K562 (cell line): ENCODE results near the gene EEPD1. TPM values are rescaled to one million over a fixed set of nuclear protein-coding genes. Genes with fewer than 3 reads are reported as not detected.

Experiments
- CEBPZ ChIP-seq: fragments of 150-350 bp; IDR thresholded peaks from 2 replicates; pipeline ENCODE4 v1.6.1; 2014; ENCODE audit warnings: low read depth, mild to moderate bottlenecking, low read length, borderline replicate concordance
- E4F1 ChIP-seq: fragments of 250-450 bp; sonication (Bioruptor Pico); IDR thresholded peaks from 2 replicates; pipeline ENCODE4 v1.5.0; 2021; ENCODE audit warnings: mild to moderate bottlenecking, borderline replicate concordance
- ESRRB ChIP-seq: fragments of 250-450 bp; sonication (Bioruptor Pico); IDR thresholded peaks from 2 replicates; pipeline ENCODE4 v1.5.0; 2020; ENCODE audit warnings: mild to moderate bottlenecking, moderate library complexity, borderline replicate concordance
- HNRNPH1 ChIP-seq: fragments of 200-400 bp; formaldehyde crosslinking; optimal IDR thresholded peaks from 2 replicates; pipeline ENCODE3; 2017; ENCODE audit warnings: low read depth, mild to moderate bottlenecking, low read length, moderate library complexity
- HOXB6 ChIP-seq: fragments of 250-450 bp; sonication (Bioruptor Pico); IDR thresholded peaks from 2 replicates; pipeline ENCODE4 v1.5.1; 2022; ENCODE audit warnings: mild to moderate bottlenecking, borderline replicate concordance
- KAT7 ChIP-seq: sonication (generic); formaldehyde crosslinking; IDR thresholded peaks from 2 replicates; pipeline ENCODE4 v1.8.0; 2022; ENCODE audit warnings: missing genetic modification reagents, mild to moderate bottlenecking, borderline replicate concordance
- KDM1A ChIP-seq, 2 experiments: fragments of 450-650 bp; IDR thresholded peaks; 2 replicates each; pipeline ENCODE4 v1.6.1; 2016; ENCODE audit warnings: mild to moderate bottlenecking in 2 of 2
- MAFK ChIP-seq: IDR thresholded peaks from 2 replicates; pipeline ENCODE4 v1.6.1; 2011; ENCODE audit warnings: low read length, improper control_type of control experiment
- MCM7 ChIP-seq, 2 experiments: fragments of 450-650 bp; IDR thresholded peaks; 2 replicates each; pipeline ENCODE4 v1.6.1; 2016 to 2018
- PATZ1 ChIP-seq: fragments of 250-450 bp; sonication (Bioruptor Pico); IDR thresholded peaks from 2 replicates; pipeline ENCODE4 v1.5.0; 2020; ENCODE audit warnings: mild to moderate bottlenecking, borderline replicate concordance
- SFPQ ChIP-seq: fragments of 200-400 bp; formaldehyde crosslinking; IDR thresholded peaks from 2 replicates; pipeline ENCODE4 v1.6.1; 2017; ENCODE audit warnings: mild to moderate bottlenecking, low read depth, low read length, moderate library complexity
- ZC3H8 ChIP-seq: fragments of 450-650 bp; IDR thresholded peaks from 2 replicates; pipeline ENCODE4 v1.6.1; 2017
- ZNF77 ChIP-seq: fragments of 250-450 bp; sonication (Bioruptor Pico); IDR thresholded peaks from 2 replicates; pipeline ENCODE4 v1.5.0; 2020
- polyA plus RNA-seq, 8 experiments: library from polyadenylated mRNA; depleted of rRNA in 4 of 8; stranded (reverse) in 5 of 8; unstranded in 3 of 8; fragments of >200 nt; fragmentation: Nextera tagmentation in 2 of 8; fragmentation: Illumina TruSeq in 1 of 8; extraction: Ambion mirVana in 2 of 8; extraction: Trizol in 1 of 8; gene quantifications; 2 replicates each; pipeline versions ENCODE4 v1.2.1 to v1.2.3, GENCODE V29; 2011 to 2014; ENCODE audit warnings: inconsistent platforms in 1 of 8, missing spikeins in 1 of 8
- total RNA-seq, 7 experiments: library from RNA; depleted of rRNA in 6 of 7; stranded (reverse); fragments of >200 nt in 6 of 7; fragmentation: Illumina TruSeq in 2 of 7; extraction: Trizol in 2 of 7; gene quantifications; 2 replicates each; pipeline versions ENCODE4 v1.2.1 to v1.2.3, GENCODE V29; 2011 to 2021; ENCODE audit warnings: low replicate concordance in 1 of 7
- TF ChIP-seq, protein P1 (sequence below): IDR thresholded peaks from 2 replicates; pipeline ENCODE4 v1.6.1; 2011; ENCODE audit not compliant: insufficient read length; ENCODE audit errors: extremely low read depth
- TF ChIP-seq, protein P2 (sequence below): sonication (generic); formaldehyde crosslinking; IDR thresholded peaks from 2 replicates; pipeline ENCODE4 v1.8.0; 2022; ENCODE audit warnings: missing genetic modification reagents, mild to moderate bottlenecking, moderate library complexity, borderline replicate concordance

Gene EEPD1
- total and polyA plus RNA-seq, 9 of the 15 experiments (the other 6 are each of a cell fraction or from before 2014, with no cell fraction given) = 0.01 to 1.5 (median 0.74) TPM; not detected in 1

- no peak for TF ChIP-seq E4F1
- TF ChIP-seq SFPQ = no peak
- no peak for TF ChIP-seq KDM1A (IDR thresholded peaks at IDR 0.05)
- no peak for TF ChIP-seq KAT7 (CRISPR knock-in tag)
- TF ChIP-seq ESRRB = no peak
- no peak for TF ChIP-seq MAFK
- no peak for TF ChIP-seq ZNF77 (CRISPR knock-in tag)
- TF ChIP-seq CEBPZ = no peak
- peak; percentile 52; the same call in 1 of the 2 replicates for TF ChIP-seq PATZ1
- TF ChIP-seq ZC3H8 = no peak
- no peak for TF ChIP-seq HOXB6
- TF ChIP-seq, protein P1, sequence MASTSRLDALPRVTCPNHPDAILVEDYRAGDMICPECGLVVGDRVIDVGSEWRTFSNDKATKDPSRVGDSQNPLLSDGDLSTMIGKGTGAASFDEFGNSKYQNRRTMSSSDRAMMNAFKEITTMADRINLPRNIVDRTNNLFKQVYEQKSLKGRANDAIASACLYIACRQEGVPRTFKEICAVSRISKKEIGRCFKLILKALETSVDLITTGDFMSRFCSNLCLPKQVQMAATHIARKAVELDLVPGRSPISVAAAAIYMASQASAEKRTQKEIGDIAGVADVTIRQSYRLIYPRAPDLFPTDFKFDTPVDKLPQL = no peak
- TF ChIP-seq HNRNPH1 = no peak
- TF ChIP-seq MCM7 (IDR thresholded peaks at IDR 0.05) = no peak
- TF ChIP-seq, protein P2, sequence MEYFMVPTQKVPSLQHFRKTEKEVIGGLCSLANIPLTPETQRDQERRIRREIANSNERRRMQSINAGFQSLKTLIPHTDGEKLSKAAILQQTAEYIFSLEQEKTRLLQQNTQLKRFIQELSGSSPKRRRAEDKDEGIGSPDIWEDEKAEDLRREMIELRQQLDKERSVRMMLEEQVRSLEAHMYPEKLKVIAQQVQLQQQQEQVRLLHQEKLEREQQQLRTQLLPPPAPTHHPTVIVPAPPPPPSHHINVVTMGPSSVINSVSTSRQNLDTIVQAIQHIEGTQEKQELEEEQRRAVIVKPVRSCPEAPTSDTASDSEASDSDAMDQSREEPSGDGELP (CRISPR knock-in tag) = no peak
Measured at GRCh38 chr7:36217211-36217960, 64.3 kb downstream of the EEPD1 start (continued).
